GM12892 (cell line): ENCODE data around the gene CLDN34.

Experiments
- POLR2A ChIP-seq: IDR thresholded peaks from 2 replicates; pipeline ENCODE4 v1.6.1; 2011; ENCODE audit warnings: low read depth, low read length, control low read depth
- POLR2AphosphoS5 ChIP-seq: IDR thresholded peaks from 2 replicates; pipeline ENCODE4 v1.6.1; 2011; ENCODE audit warnings: low read depth, low read length, control low read depth
- TAF1 ChIP-seq: IDR thresholded peaks from 2 replicates; pipeline ENCODE4 v1.6.1; 2011; ENCODE audit warnings: low read depth, mild to moderate bottlenecking, control low read depth, low read length, borderline replicate concordance

DNA sequence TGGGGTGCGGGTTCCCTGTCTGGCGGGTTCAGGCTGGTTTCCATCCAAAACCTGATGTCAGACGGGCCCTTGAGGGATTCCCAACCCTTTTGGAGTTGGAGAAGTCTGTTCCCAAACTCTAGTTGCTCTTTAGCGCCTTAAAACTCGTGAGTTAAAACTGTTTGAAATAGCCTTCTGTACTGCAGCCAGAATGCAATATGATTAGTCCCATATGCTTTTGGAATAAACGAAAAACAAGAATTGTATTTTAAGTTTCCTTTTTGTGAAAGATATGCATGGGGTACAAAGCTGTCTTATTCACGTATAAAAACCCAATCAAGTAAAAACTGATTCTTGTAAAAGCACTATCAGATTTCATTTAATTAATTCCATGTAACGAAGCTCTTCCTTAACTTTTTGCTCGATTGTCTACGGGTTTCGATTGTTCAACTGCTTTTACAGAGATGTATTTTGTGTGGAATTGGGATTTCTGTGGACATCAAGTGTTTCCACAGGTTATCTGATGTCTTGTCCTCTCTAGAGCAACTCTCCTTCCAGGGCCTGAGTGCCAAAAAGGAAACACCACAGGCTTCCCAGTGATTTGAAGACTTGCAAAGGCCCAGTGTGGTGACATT is 49.5 kb downstream of the CLDN34 start:
- TF ChIP-seq POLR2A (no peak), POLR2AphosphoS5 (no peak), TAF1 (no peak)
